Duodenal mucosa (tissue), 2 donors: ENCODE data around the gene CAB39.

ENCODE experiments used
- H3K27ac ChIP-seq: one replicate; pipeline ENCODE4 v1.7.0; 2013; ENCODE audit warnings: low read depth, low read length
- H3K27me3 ChIP-seq, 2 donors: one replicate each; pipeline ENCODE4 v1.7.0; 2013; ENCODE audit warnings: low read length in 2 of 2, control low read depth in 1 of 2; ENCODE audit not compliant: insufficient read depth in 2 of 2, control insufficient read depth in 1 of 2
- H3K36me3 ChIP-seq, 2 donors: one replicate each; pipeline ENCODE4 v1.7.0; 2013; ENCODE audit warnings: low read length in 2 of 2, control low read depth in 1 of 2; ENCODE audit not compliant: insufficient read depth in 2 of 2, control insufficient read depth in 1 of 2
- H3K4me1 ChIP-seq, 2 donors: one replicate each; pipeline ENCODE4 v1.7.0; 2013; ENCODE audit warnings: low read length in 2 of 2, control low read depth in 1 of 2; ENCODE audit not compliant: insufficient read depth in 2 of 2, control insufficient read depth in 1 of 2
- H3K4me3 ChIP-seq, 2 donors: one replicate each; pipeline ENCODE4 v1.7.0; 2013; ENCODE audit warnings: low read length in 2 of 2, low read depth in 1 of 2
- H3K9ac ChIP-seq, 2 donors: one replicate each; pipeline ENCODE4 v1.7.0; 2013; ENCODE audit warnings: low read length in 2 of 2, low read depth in 1 of 2
- H3K9me3 ChIP-seq, 2 donors: one replicate each; pipeline ENCODE4 v1.7.0; 2013; ENCODE audit warnings: low read length in 2 of 2, control low read depth in 1 of 2; ENCODE audit not compliant: control insufficient read depth in 1 of 2

CAB39 gene

GRCh38 chr2:230682546-230682945, 30.1 kb upstream of the CAB39 start:
- Histone ChIP-seq H3K36me3 (no peaks in the 10 kb centered on the region), H3K9ac (no peak overlapping the region), H3K9me3 (peaks cover 0 to 6% of the 10 kb centered on the region in 2 donors), H3K27me3 (no peaks in the 10 kb centered on the region), H3K27ac (no peak overlapping the region), H3K4me3 (no peak overlapping the region), H3K4me1 (peaks cover 0 to 2% of the 10 kb centered on the region in 2 donors)

GRCh38 chr2:230684270-230685168, 28.1 kb upstream of the CAB39 start:
- no peak overlapping the region for H3K27ac ChIP-seq
- no peak overlapping the region for H3K9ac ChIP-seq
- H3K4me3 ChIP-seq = no peak overlapping the region
- no peaks in the 10 kb centered on the region for H3K36me3 ChIP-seq
- peaks cover 2 to 3% of the 10 kb centered on the region in 2 donors for H3K4me1 ChIP-seq
- H3K27me3 ChIP-seq = no peaks in the 10 kb centered on the region
- H3K9me3 ChIP-seq = no peaks in the 10 kb centered on the region

GRCh38 chr2:230685178-230685577, 27.5 kb upstream of the CAB39 start:
- peaks cover 2 to 3% of the 10 kb centered on the region in 2 donors for H3K4me1 ChIP-seq
- no peaks in the 10 kb centered on the region for H3K27me3 ChIP-seq
- H3K27ac ChIP-seq = no peak overlapping the region
- no peaks in the 10 kb centered on the region for H3K36me3 ChIP-seq
- H3K9me3 ChIP-seq = no peaks in the 10 kb centered on the region
- no peak overlapping the region for H3K9ac ChIP-seq
- no peak overlapping the region for H3K4me3 ChIP-seq

- H3K9me3 ChIP-seq = no peaks in the 10 kb centered on the region
- no peak overlapping the region for H3K9ac ChIP-seq
- no peak overlapping the region for H3K4me3 ChIP-seq
- H3K4me1 ChIP-seq = peaks cover 2 to 3% of the 10 kb centered on the region in 2 donors
- H3K27ac ChIP-seq = no peak overlapping the region
- no peaks in the 10 kb centered on the region for H3K36me3 ChIP-seq
- no peaks in the 10 kb centered on the region for H3K27me3 ChIP-seq
Measured at GRCh38 chr2:230687498-230687897, 25.1 kb upstream of the CAB39 start.

- H3K27ac ChIP-seq = no peak overlapping the region
- H3K9ac ChIP-seq = no peak overlapping the region
Measured at GRCh38 chr2:230688490-230688889, 24.2 kb upstream of the CAB39 start.

GRCh38 chr2:230690439-230690838, 22.2 kb upstream of the CAB39 start:
- no peak overlapping the region for H3K27ac ChIP-seq
- H3K9ac ChIP-seq = no peak overlapping the region
- no peaks in the 10 kb centered on the region for H3K36me3 ChIP-seq
- peaks cover 2 to 3% of the 10 kb centered on the region in 2 donors for H3K4me1 ChIP-seq
- H3K9me3 ChIP-seq = no peaks in the 10 kb centered on the region
- H3K27me3 ChIP-seq = no peaks in the 10 kb centered on the region
- H3K4me3 ChIP-seq = no peak overlapping the region

More at GRCh38 chr2:230688490-230688889, 24.2 kb upstream of the CAB39 start:
- H3K36me3 ChIP-seq = no peaks in the 10 kb centered on the region
- H3K27me3 ChIP-seq = no peaks in the 10 kb centered on the region
- peaks cover 2 to 3% of the 10 kb centered on the region in 2 donors for H3K4me1 ChIP-seq
- no peaks in the 10 kb centered on the region for H3K9me3 ChIP-seq
- H3K4me3 ChIP-seq = no peak overlapping the region

- Histone ChIP-seq H3K9ac (no peak overlapping the region), H3K9me3 (no peaks in the 10 kb centered on the region), H3K27me3 (no peaks in the 10 kb centered on the region), H3K4me1 (peaks cover 2 to 3% of the 10 kb centered on the region in 2 donors), H3K27ac (no peak overlapping the region), H3K36me3 (no peaks in the 10 kb centered on the region), H3K4me3 (no peak overlapping the region)
Measured at GRCh38 chr2:230691005-230691647, 21.5 kb upstream of the CAB39 start.

- H3K27ac ChIP-seq = no peak overlapping the region
- H3K9ac ChIP-seq = no peak overlapping the region
- peaks cover 0 to 1% of the 10 kb centered on the region in 2 donors for H3K4me1 ChIP-seq
- H3K36me3 ChIP-seq = no peaks in the 10 kb centered on the region
- no peaks in the 10 kb centered on the region for H3K9me3 ChIP-seq
- H3K27me3 ChIP-seq = no peaks in the 10 kb centered on the region
- no peak overlapping the region for H3K4me3 ChIP-seq
Measured at GRCh38 chr2:230692760-230693159, 19.9 kb upstream of the CAB39 start.

GRCh38 chr2:230693411-230693810, 19.2 kb upstream of the CAB39 start:
- no peaks in the 10 kb centered on the region for H3K4me1 ChIP-seq
- H3K9ac ChIP-seq = no peak overlapping the region
- no peaks in the 10 kb centered on the region for H3K36me3 ChIP-seq
- no peak overlapping the region for H3K27ac ChIP-seq
- no peak overlapping the region for H3K4me3 ChIP-seq
- H3K9me3 ChIP-seq = no peaks in the 10 kb centered on the region
- no peaks in the 10 kb centered on the region for H3K27me3 ChIP-seq

- H3K9me3 ChIP-seq = no peaks in the 10 kb centered on the region
Measured at GRCh38 chr2:230694241-230694640, 18.4 kb upstream of the CAB39 start.

More at GRCh38 chr2:230694241-230694640, 18.4 kb upstream of the CAB39 start:
- Histone ChIP-seq H3K9ac (no peak overlapping the region), H3K4me1 (no peaks in the 10 kb centered on the region), H3K36me3 (no peaks in the 10 kb centered on the region), H3K27ac (no peak overlapping the region), H3K4me3 (no peak overlapping the region), H3K27me3 (no peaks in the 10 kb centered on the region)
